Lower lobe of right lung (tissue), 2 donors: ENCODE results near the gene SPRED1. TPM values are rescaled to one million over a fixed set of nuclear protein-coding genes. Genes with fewer than 3 reads are reported as not detected.

Experiments
- ATAC-seq, 2 donors: fragments of 200-7000 bp; cut with Tn5 transposase; one replicate each; pipeline ENCODE4 v1.9.1; 2020 to 2022; ENCODE audit warnings: mild to moderate bottlenecking in 2 of 2, moderate library complexity in 2 of 2
- DNase-seq: peaks from one replicate; pipeline ENCODE4 v3.0.0-alpha.2; 2020
- H3K27ac ChIP-seq: fragments of 200-600 bp; one replicate; pipeline ENCODE4 v1.8.0; 2022
- H3K27me3 ChIP-seq: fragments of 200-600 bp; one replicate; pipeline ENCODE4 v1.8.0; 2022; ENCODE audit warnings: low read depth
- H3K36me3 ChIP-seq: fragments of 200-600 bp; one replicate; pipeline ENCODE4 v1.8.0; 2022; ENCODE audit warnings: mild to moderate bottlenecking
- H3K4me1 ChIP-seq: fragments of 200-600 bp; one replicate; pipeline ENCODE4 v1.8.0; 2022
- H3K4me3 ChIP-seq: fragments of 200-600 bp; one replicate; pipeline ENCODE4 v1.8.0; 2022; ENCODE audit warnings: mild to moderate bottlenecking
- H3K9me3 ChIP-seq: fragments of 200-600 bp; one replicate; pipeline ENCODE4 v1.8.0; 2022
- intact Hi-C: fragments of 100-400 bp; cut with DNase I; formaldehyde crosslinking; loops from one replicate; pipeline ENCODE4 v1.11.0; 2022
- total RNA-seq: library from RNA; stranded (reverse); fragmentation: NEBNext Ultra II Directional; extraction: Animal tissue kit (Norgen Biotek cat#: 25700); gene quantifications from one replicate; pipeline ENCODE4 v1.2.1, GENCODE V29; 2021
- TF ChIP-seq, protein P1 (sequence below): fragments of 200-600 bp; IDR thresholded peaks from one replicate; pipeline ENCODE4 v1.8.0; 2022; ENCODE audit warnings: antibody characterized with exemption, mild to moderate bottlenecking
- donor health status: DM: no; HTN: yes; CAD: no; lungs with severe emphysema.

SPRED1 gene
- total RNA-seq, 1 donor from 2014 or later: 57.7 TPM

DNA sequence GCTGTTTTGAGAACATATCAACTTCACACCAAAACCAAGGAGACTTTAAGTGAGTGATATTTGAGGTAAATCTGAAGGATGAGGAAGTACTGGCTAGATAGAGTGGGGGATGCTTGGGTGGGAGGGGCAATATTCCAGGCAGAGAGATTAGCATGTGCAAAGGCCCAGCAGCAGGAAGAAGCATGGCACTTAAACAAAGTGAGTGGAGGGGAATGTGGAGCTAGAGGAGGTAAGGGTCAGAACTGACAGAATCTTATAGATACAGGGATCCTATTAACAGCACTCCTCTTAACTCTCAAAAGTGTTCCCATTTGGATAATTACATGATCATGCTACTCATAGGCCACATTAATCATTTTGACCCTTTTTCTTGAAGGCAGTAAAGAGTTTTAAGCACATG is 41.4 kb upstream of the SPRED1 start:
- DNase-seq: no peak

DNA sequence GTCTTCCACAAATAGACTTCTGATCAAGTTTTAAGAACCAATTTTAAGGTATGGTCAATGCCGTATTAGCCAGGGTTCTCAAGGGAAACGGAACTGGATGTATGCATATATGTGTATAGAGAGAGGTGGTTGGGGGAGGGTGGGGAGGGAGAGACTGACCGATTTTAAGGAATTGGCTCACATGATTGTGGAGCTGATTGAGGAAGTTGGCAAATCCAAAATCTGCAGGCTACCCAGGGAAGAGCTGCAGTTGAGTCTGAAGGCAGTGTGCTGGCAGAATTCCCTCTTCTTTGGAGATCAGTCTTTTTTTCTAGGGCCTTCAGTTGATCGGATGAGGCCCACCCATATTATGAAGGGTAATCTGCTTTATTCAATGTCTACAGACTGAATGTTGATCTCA is 40.8 kb upstream of the SPRED1 start:
- ATAC-seq (no peak), DNase-seq (no peak)
- H3K9me3 ChIP-seq: no peaks in the 10 kb centered on the region
- H3K36me3 ChIP-seq: no peaks in the 10 kb centered on the region
- no peak overlapping the region for H3K4me3 ChIP-seq
- no peaks in the 10 kb centered on the region for H3K27me3 ChIP-seq
- H3K27ac ChIP-seq: no peak overlapping the region
- intact Hi-C loops: no loop called here
- TF ChIP-seq, protein P1, sequence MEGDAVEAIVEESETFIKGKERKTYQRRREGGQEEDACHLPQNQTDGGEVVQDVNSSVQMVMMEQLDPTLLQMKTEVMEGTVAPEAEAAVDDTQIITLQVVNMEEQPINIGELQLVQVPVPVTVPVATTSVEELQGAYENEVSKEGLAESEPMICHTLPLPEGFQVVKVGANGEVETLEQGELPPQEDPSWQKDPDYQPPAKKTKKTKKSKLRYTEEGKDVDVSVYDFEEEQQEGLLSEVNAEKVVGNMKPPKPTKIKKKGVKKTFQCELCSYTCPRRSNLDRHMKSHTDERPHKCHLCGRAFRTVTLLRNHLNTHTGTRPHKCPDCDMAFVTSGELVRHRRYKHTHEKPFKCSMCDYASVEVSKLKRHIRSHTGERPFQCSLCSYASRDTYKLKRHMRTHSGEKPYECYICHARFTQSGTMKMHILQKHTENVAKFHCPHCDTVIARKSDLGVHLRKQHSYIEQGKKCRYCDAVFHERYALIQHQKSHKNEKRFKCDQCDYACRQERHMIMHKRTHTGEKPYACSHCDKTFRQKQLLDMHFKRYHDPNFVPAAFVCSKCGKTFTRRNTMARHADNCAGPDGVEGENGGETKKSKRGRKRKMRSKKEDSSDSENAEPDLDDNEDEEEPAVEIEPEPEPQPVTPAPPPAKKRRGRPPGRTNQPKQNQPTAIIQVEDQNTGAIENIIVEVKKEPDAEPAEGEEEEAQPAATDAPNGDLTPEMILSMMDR: no peak
- H3K4me1 ChIP-seq: peaks cover 5% of the 10 kb centered on the region

More for the DNA sequence above, 41.4 kb upstream of the SPRED1 start:
- Histone ChIP-seq H3K36me3 (no peaks in the 10 kb centered on the region), H3K4me1 (peaks cover 10% of the 10 kb centered on the region), H3K9me3 (no peaks in the 10 kb centered on the region), H3K27ac (no peak overlapping the region), H3K4me3 (no peak overlapping the region), H3K27me3 (no peaks in the 10 kb centered on the region)
- intact Hi-C loops: no loop called here
- TF ChIP-seq, protein P1: no peak
- ATAC-seq: no peak

DNA sequence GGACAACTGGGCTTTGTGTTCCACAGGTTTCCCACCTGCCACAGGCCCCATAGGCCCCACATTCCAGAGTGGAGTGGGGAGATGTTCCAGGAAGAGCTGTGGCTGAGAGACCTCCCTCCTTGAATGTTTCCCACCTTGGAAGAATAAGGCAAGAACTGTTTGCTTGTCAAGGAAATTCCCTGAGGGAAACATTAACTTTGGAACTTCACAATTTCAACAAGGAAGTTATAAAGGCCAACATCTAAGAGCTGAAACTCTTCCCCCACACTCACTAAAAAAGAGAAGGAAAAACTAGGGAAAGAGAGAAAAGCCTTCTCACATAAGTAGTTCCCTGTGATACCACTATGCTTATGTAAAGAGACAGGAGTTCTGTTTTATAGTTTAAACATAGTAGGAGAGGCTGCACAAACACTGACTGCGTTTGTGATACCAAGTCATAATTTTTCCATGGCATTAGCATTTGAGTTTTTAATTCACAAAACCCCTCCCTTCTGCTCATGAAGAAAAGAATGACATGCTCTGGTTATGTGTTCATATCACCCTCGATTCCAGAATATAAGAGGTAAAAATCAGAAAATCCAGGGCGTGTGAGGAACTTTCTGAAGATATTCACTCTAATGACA is 39.8 kb upstream of the SPRED1 start:
- no peaks in the 10 kb centered on the region for H3K36me3 ChIP-seq
- H3K4me3 ChIP-seq: no peak overlapping the region
- ATAC-seq (no peak), DNase-seq (no peak)
- no peaks in the 10 kb centered on the region for H3K27me3 ChIP-seq
- intact Hi-C loops: no loop called here
- TF ChIP-seq, protein P1: no peak
- peaks cover 7% of the 10 kb centered on the region for H3K4me1 ChIP-seq
- no peaks in the 10 kb centered on the region for H3K9me3 ChIP-seq
- H3K27ac ChIP-seq: no peak overlapping the region

DNA sequence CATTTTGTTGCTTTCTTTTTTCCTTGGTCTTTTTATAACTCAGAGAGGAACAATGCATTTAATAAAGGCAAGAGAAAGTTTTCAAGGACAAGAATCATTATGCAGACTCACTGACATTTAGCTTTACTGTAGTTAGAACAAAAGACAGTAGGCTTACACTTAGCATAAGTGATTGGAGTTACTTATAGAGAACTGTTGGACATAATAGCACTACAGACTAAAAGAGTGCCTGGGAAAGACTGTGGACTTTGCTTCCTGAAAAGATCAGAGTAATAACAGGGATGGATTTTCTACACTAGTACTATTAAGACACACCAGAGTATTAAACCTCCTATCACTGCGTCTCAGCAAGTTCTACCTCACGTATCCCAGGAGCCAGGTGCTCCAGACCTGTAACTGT is 39.3 kb upstream of the SPRED1 start:
- no peaks in the 10 kb centered on the region for H3K9me3 ChIP-seq
- no peak for ATAC-seq
- no peak overlapping the region for H3K27ac ChIP-seq
- no peaks in the 10 kb centered on the region for H3K27me3 ChIP-seq
- no peak overlapping the region for H3K4me3 ChIP-seq
- H3K4me1 ChIP-seq: peaks cover 11% of the 10 kb centered on the region
- H3K36me3 ChIP-seq: no peaks in the 10 kb centered on the region
- intact Hi-C loops: no loop called here
- DNase-seq: no peak
- TF ChIP-seq, protein P1: no peak

DNA sequence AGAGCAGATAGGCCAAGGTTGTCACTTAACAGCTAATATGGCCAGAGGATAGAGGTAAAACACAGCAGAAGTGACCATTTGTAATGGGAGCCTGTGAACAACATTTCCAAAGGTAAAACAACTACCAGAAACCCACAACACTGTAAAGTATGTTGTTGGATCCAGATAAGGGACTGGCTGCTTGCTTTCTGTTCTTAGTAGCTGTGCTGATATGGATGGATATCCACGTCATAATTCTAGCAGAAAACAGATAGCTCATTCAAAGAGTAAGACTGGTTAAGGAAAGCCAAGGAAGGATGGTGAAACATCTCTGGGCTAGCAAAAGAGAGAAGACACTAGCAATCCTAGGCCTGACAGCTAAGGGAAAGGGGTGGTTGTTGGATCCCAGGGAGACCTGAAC is 36.9 kb upstream of the SPRED1 start:
- no peak overlapping the region for H3K27ac ChIP-seq
- TF ChIP-seq, protein P1: no peak
- H3K36me3 ChIP-seq: no peaks in the 10 kb centered on the region
- no peaks in the 10 kb centered on the region for H3K9me3 ChIP-seq
- DNase-seq: no peak
- H3K4me1 ChIP-seq: peaks cover 16% of the 10 kb centered on the region
- intact Hi-C loops: no loop called here
- H3K4me3 ChIP-seq: no peak overlapping the region
- H3K27me3 ChIP-seq: no peaks in the 10 kb centered on the region
- no peak for ATAC-seq
